NAMALWA (cell line): ENCODE data around the gene DNAJC7.
"Not testable (repeated sequence)": the region's sequence is repeated elsewhere in the genome, so short reads cannot be mapped to it uniquely, and the experiment has no call there.

Source experiments
- DNase-seq: peaks from one replicate; pipeline ENCODE4 v3.0.0-alpha.2; 2015; ENCODE audit warnings: low spot score

The DNAJC7 gene

DNA sequence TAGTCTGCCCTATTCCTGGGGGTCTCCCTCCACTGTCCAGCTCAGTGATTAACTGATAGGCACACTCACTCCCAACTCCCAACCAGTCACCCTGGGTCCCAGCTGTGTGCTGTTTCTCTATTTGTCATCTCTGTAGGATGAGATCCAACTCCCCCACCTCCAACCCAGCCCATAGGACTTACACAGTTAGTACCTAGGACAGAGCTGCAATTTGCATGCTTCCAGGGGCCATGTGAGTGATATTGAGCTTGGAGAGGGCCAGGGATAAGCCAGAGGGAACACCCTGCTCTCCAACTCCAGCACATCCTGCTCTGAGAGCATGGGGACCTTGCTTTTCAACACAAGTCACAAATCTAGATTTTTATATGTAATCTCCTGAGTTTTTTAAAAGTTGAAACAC is 24.4 kb upstream of the DNAJC7 start:
- no peak for DNase-seq

- DNase-seq: no peak
Observed at GRCh38 chr17:42040818-42041217, 23.6 kb upstream of the DNAJC7 start.

- no peak for DNase-seq
Observed at GRCh38 chr17:42039794-42040763, 22.8 kb upstream of the DNAJC7 start.

GRCh38 chr17:42038221-42038973 is 21.2 kb upstream of the DNAJC7 start:
- DNase-seq: no peak

DNA sequence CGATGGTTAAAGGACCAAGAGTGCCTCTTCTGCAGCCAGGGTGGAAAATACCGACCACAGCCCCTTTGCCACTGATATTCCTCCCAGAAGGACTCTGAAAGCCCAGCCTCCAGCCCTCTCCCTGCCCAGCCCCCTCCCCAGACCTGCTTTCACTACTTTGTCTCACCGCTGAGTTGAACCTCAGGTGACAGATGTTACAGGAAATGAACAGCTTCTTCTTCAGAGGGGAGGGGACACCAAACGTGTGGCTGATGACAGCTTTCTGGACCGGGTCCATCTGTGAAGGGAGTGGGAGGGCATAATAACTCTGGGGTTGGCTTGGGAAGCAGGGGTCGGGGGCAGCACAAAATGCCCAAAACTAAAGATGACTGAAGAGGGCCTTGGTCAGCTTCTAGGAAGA is 16.8 kb upstream of the DNAJC7 start:
- DNase-seq: no peak

- DNase-seq: no peak
Observed at GRCh38 chr17:42031584-42031983, 14.3 kb upstream of the DNAJC7 start.

DNA sequence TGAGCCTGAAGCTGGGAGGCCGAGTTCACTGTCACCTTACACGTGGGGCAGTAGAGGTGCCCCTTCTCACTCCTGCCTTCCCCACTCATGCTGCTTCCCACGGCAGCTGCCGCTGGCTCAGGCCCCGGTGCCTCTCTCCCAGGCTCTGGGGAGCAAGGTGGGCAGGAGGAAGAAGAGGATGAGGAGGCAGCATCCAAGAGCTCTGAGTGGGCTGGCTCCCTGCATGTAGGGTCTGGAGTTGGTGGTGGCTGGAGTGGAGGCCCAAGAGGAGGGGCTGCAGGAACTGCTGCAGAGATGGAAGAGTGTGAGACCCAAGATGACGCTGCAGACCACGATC is 11.5 kb upstream of the DNAJC7 start:
- no peak for DNase-seq

- DNase-seq: no peak
Observed at GRCh38 chr17:42027961-42028790, 10.9 kb upstream of the DNAJC7 start.

DNA sequence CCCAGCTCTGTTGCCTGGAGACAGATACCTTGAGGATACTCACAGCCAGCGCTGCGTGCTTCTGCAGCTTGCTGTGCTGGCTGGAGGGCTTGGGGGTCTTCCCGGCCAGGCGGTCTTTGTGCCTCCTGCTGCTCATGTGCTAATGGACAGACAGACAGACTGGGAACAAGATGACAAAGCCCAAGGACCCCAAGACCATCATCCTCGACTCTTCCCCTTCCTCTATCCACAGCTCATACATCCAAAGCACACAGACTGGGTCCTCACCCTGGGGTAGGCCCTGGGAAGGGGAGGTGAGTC is 10.3 kb upstream of the DNAJC7 start:
- no peak for DNase-seq

DNA sequence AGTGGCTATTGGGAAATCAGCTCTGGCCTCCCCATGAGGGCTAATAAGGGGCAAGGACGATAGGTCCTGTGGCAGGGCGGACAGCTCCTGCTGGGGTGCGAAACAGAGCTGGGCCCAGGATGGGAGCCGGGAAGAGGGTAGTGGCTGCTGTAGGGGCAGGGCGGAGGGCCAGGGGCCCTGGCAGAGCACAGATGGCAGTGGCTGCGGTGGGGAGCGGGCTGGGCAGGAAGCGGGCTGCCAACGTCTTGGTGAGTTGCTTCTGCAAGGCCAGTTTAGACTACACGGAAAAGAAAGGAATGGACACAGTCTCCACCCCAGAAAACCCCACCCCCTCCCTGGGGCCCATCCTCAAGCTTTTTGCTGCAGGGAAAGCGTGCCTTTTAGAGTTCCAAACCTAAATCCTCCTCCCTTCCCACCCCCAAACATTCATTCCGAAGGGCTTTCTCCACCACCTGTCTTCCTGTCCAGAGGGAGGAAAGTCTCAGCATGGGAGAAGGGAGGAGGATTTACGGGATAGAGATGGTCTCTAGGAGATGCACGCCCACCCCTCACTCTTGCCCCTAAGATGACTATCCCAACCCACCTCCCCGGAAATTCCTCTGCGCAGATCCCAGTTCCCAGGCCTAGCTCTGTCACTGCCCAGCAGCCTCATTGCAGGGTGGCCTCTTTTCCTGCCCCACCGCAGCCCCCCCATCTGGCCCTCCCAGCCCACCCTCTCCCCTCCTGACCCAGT is 9.8 kb upstream of the DNAJC7 start:
- DNase-seq: no peak

- DNase-seq: no peak
Observed at GRCh38 chr17:42025936-42026335, 8.7 kb upstream of the DNAJC7 start.

- DNase-seq: no peak
Observed at GRCh38 chr17:42025191-42025579, 7.9 kb upstream of the DNAJC7 start.

DNA sequence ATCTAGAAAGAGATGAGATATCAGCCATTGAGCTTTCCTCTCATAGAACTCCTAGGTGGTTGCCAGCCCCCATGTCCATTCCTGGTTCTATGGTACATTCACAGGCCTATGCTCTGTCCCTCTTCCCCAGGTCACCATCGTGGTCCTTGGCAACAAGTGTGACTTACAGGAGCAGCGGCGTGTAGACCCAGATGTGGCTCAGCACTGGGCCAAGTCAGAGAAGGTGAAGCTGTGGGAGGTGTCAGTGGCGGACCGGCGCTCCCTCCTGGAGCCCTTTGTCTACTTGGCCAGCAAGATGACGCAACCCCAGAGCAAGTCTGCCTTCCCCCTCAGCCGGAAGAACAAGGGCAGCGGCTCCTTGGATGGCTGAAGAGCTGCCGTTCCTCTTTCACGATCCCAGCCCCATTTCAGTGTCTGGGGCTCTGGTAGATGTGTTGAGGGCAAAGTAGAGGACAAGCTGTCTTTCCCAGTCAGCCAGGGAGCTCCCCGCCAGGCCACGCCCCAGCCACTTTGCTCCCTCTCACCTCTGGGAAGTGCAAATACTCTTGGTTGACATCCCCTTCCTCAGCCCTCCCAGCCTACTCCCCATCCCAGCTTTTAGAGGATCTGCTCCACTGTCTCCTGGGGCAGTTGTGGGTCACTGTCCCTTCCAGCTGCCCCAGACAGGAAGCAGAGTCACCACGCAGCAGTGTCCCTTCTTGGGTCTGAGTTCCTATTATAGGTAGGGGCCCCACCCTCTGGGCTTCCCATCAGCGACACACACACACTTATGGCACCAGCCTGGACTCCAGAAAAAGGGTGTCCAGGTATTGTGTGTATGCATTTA is 6.5 kb upstream of the DNAJC7 start:
- DNase-seq: no peak

- not testable (repeated sequence) for DNase-seq
Observed at GRCh38 chr17:42020845-42021244, 3.6 kb upstream of the DNAJC7 start.

DNA sequence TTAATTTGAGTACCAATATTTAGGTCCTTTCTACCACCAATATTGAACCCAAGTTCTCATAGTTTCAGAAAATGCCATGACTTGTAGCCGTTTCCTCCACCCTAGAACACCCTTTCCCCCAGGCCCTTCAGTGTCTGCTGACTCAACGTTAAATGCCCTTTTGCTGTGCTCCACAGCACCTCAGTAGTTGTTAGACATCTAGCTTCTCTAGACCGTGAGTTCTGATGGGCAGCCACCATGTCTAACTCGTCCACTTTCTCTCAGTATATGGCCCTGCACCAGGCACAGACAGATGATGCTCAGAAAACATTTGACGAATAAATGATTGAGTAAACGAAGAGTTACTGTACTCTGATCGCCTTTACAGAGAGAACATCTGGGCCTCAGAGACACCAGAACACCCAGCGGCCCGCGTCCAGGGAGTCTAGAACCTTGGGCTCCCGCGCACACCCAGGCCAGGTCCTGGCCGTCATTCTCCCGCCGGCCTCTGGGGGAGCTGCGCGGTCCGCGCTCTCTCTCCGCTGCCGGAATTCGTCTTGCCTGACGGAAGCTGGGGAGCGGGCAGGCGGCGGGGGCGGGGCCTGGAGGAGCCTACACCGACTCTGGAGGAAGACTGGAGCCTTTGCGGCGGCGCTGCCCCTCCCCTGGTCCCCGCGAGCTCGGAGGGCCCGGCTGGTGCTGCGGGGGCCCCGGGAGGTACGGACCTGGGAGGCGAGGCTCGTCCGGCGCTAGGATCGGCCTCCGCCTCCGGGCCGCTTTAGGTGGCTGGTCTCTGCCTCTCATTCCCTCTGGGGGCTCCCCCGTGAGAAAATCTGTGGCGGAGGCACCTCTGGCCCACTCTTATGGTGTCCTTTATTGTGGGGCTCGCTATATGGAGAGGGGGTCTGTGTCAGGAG is 2.5 kb upstream of the DNAJC7 start, which contains the start of gene NKIRAS2:
Gene NKIRAS2 (plus strand): TSS at position 582 of the 896 bp plus-strand sequence. CDS start 1,488 bp downstream, outside the sequence.
- DNase-seq: peak; percentile 93

DNA sequence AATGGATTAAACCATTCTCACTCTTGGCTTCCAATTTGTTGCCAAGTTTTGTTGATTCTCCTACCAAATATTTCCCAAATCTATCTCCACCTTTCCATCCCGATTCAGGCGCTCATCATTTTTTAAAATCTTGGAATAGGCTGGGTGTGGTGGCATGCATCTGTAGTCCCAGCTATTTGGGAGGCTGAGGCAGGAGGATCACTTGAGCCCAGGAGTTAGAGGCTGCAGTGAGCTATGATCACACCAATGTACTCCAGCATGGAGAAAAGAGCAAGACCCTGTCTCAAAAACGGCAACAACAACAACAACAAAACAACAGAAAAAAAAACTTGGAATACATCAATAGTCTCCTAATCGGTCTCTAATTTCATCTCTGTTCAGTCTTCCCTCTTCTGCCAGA is 1.7 kb upstream of the DNAJC7 start:
- DNase-seq: no peak

- no peak for DNase-seq
Observed at GRCh38 chr17:42018339-42018738, 1.1 kb upstream of the DNAJC7 start.

- DNase-seq: no peak
Observed at GRCh38 chr17:42017866-42018200, 594 bp upstream of the DNAJC7 start.

DNA sequence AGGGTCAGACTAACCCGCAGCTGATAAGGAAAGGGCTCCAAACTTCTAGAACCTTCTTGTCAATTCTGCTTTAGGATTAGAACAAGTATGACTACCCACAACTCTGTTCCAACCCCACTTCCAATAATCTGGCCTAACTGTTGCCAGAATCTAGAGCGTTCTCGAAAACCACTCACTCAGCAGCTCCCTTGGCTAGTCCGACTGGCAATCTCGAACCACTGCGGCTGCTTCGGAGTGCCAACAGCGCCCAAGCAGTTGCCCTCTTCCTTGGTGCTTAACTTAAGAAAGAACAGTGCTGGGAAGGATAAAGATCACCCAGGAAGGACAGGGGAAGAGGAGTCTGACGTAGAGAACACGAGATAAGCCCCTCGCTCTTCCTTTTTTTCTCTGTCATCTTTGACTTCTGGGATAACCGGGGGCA is 818 bp downstream of the DNAJC7 start:
- peak; percentile 38 for DNase-seq

DNA sequence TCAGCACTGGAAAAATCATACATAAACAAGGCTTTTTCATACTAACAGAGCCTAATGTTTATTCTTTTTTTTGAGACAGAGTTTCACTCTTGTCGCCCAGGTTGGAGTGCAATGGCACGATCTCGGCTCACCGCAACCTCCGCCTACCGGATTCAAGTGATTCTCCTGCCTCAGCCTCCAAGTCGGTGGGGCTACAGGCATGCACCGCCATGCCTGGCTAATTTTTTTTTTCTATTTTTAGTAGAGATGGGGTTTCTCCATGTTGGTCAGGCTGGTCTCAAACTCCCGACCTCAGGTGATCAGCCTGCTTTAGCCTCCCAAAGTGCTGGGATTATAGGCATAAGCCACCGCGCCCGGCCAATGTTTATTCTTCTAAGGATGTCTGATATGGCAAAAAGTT is 3.5 kb downstream of the DNAJC7 start:
- DNase-seq: not testable (repeated sequence)
